H1 (cell line): ENCODE measurements around the gene SLC9C1. TPM values are rescaled to one million over a fixed set of nuclear protein-coding genes. Genes with fewer than 3 reads are reported as not detected.

ENCODE experiments used
- CHD1 ChIP-seq: IDR thresholded peaks from 2 replicates; pipeline ENCODE4 v1.6.1; 2012; ENCODE audit warnings: low read depth, low read length, improper control_type of control experiment
- JUND ChIP-seq: IDR thresholded peaks from 2 replicates; pipeline ENCODE4 v1.6.1; 2011; ENCODE audit warnings: mild to moderate bottlenecking, improper control_type of control experiment, low read length
- RBBP5 ChIP-seq: IDR thresholded peaks from 2 replicates; pipeline ENCODE4 v1.7.1; 2012; ENCODE audit warnings: low read depth, mild to moderate bottlenecking, inconsistent platforms, low read length, moderate library complexity, borderline replicate concordance
- ZNF274 ChIP-seq: IDR thresholded peaks from 2 replicates; pipeline ENCODE4 v1.7.0; 2012; ENCODE audit warnings: low read length, borderline replicate concordance; ENCODE audit errors: extremely low read depth
- polyA plus RNA-seq, 7 experiments: library from polyadenylated mRNA; depleted of rRNA in 3 of 7; stranded (reverse) in 5 of 7; unstranded in 2 of 7; fragments of >200 nt in 5 of 7; fragments of 200-250 nt in 2 of 7; gene quantifications; 1 replicate in 5 of 7; 2 replicates in 1 of 7; 4 replicates in 1 of 7; pipeline versions ENCODE4 v1.2.1 to v1.2.3, GENCODE V29; 2011 to 2013; ENCODE audit warnings: missing spikeins in 2 of 7, mixed read lengths in 2 of 7
- total RNA-seq: library from RNA; stranded (reverse); fragmentation: NEBNext Ultra II Directional; extraction: Animal tissue kit (Norgen Biotek cat#: 25700); gene quantifications from 2 replicates; pipeline ENCODE4 v1.2.1, GENCODE V29; 2021

Gene SLC9C1
- total and polyA plus RNA-seq, 2 of the 8 experiments (the other 6 are each of a cell fraction or from before 2014, with no cell fraction given), result 0.15 to 0.24 TPM

DNA sequence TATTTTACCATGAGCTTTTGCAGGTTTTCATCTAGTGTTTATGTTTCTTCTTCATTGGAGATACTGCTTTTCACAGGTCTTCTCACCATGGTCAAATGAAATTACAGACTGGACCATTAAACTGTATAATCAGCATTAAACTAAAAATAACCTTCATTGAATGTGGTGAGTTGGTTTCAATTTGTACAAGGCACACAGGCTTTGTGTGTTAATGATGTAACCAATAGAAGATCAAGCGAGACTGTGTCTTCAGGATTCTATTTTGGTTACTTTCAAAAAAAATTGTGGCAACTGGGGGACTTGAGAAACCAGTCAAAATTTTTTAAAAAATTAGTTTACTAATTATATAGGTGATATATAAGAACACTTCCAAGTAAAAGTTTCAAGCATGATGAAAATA, 106.7 kb downstream of the SLC9C1 start (continued):
- TF ChIP-seq RBBP5 (no peak), ZNF274 (no peak), JUND (no peak), CHD1 (no peak)
